ENCODE measurements around the gene SPON1. TPM values are rescaled to one million over a fixed set of nuclear protein-coding genes. Genes with fewer than 3 reads are reported as not detected.
"Not testable (repeated sequence)": the region's sequence is repeated elsewhere in the genome, so short reads cannot be mapped to it uniquely, and the experiment has no call there.

The SPON1 gene
- total RNA-seq, 2 donors from 2014 or later, result 4.8 to 7.3 TPM

GRCh38 chr11:14149683-14150082 lies 187.2 kb downstream of the SPON1 start:
- no peak overlapping the region for H3K4me3 Mint-ChIP-seq
- DNase-seq (no peak), ATAC-seq (no peak)
- peaks cover 5% of the 10 kb centered on the region for H3K4me1 Mint-ChIP-seq
- no peak overlapping the region for H3K27ac Mint-ChIP-seq
- peaks cover 4% of the 10 kb centered on the region for H3K9me3 ChIP-seq (ENCODE audit: control insufficient read depth, low read length, poor library complexity, severe bottlenecking)
- H3K36me3 Mint-ChIP-seq (ENCODE audit: low read depth), result no peaks in the 10 kb centered on the region
- H3K27me3 Mint-ChIP-seq, result no peaks in the 10 kb centered on the region

- no peak overlapping the region for H3K27ac Mint-ChIP-seq
These were observed 188.4 kb downstream of the SPON1 start for GRCh38 chr11:14150878-14151277.

GRCh38 chr11:14154103-14154502 lies 191.6 kb downstream of the SPON1 start:
- not testable (repeated sequence) for H3K27me3 Mint-ChIP-seq; ATAC-seq; DNase-seq; H3K27ac Mint-ChIP-seq; H3K4me1 Mint-ChIP-seq; H3K4me3 Mint-ChIP-seq; H3K36me3 Mint-ChIP-seq (ENCODE audit: low read depth); H3K9me3 ChIP-seq (ENCODE audit: control insufficient read depth, low read length, poor library complexity, severe bottlenecking)

More at GRCh38 chr11:14150878-14151277, 188.4 kb downstream of the SPON1 start:
- no peaks in the 10 kb centered on the region for H3K27me3 Mint-ChIP-seq
- H3K4me1 Mint-ChIP-seq, result peaks cover 5% of the 10 kb centered on the region
- no peak for DNase-seq
- peaks cover 4% of the 10 kb centered on the region for H3K9me3 ChIP-seq (ENCODE audit: control insufficient read depth, low read length, poor library complexity, severe bottlenecking)
- no peak overlapping the region for H3K4me3 Mint-ChIP-seq
- no peaks in the 10 kb centered on the region for H3K36me3 Mint-ChIP-seq (ENCODE audit: low read depth)
- no peak for ATAC-seq

GRCh38 chr11:14158393-14158792 lies 195.9 kb downstream of the SPON1 start:
- H3K9me3 ChIP-seq (ENCODE audit: control insufficient read depth, low read length, poor library complexity, severe bottlenecking), result peaks cover 4% of the 10 kb centered on the region
- Mint-ChIP-seq H3K4me3 (no peak overlapping the region), H3K36me3 (ENCODE audit: low read depth) (peaks cover 3% of the 10 kb centered on the region), H3K4me1 (no peaks in the 10 kb centered on the region), H3K27me3 (no peaks in the 10 kb centered on the region), H3K27ac (no peak overlapping the region)
- ATAC-seq (no peak), DNase-seq (no peak)

- Mint-ChIP-seq H3K4me3 (no peak overlapping the region), H3K27me3 (no peaks in the 10 kb centered on the region), H3K36me3 (ENCODE audit: low read depth) (no peaks in the 10 kb centered on the region), H3K27ac (no peak overlapping the region), H3K4me1 (no peaks in the 10 kb centered on the region)
- DNase-seq (no peak), ATAC-seq (no peak)
- H3K9me3 ChIP-seq (ENCODE audit: control insufficient read depth, low read length, poor library complexity, severe bottlenecking), result no peaks in the 10 kb centered on the region
These were observed 201.1 kb downstream of the SPON1 start for GRCh38 chr11:14163576-14163975.

GRCh38 chr11:14173679-14174078 lies 211.2 kb downstream of the SPON1 start:
- H3K9me3 ChIP-seq (ENCODE audit: control insufficient read depth, low read length, poor library complexity, severe bottlenecking); ATAC-seq; H3K36me3 Mint-ChIP-seq (ENCODE audit: low read depth); H3K4me3 Mint-ChIP-seq; H3K4me1 Mint-ChIP-seq; H3K27me3 Mint-ChIP-seq; H3K27ac Mint-ChIP-seq; DNase-seq: not testable (repeated sequence)

- H3K4me1 Mint-ChIP-seq, result peaks cover 12% of the 10 kb centered on the region
- peaks cover 4% of the 10 kb centered on the region for H3K36me3 Mint-ChIP-seq (ENCODE audit: low read depth)
- no peaks in the 10 kb centered on the region for H3K9me3 ChIP-seq (ENCODE audit: control insufficient read depth, low read length, poor library complexity, severe bottlenecking)
- H3K27ac Mint-ChIP-seq, result peak overlapping the region; percentile 57
- no peak for ATAC-seq
- no peaks in the 10 kb centered on the region for H3K27me3 Mint-ChIP-seq
- no peak for DNase-seq
- H3K4me3 Mint-ChIP-seq, result no peak overlapping the region
These were observed 216.7 kb downstream of the SPON1 start for GRCh38 chr11:14179116-14179820.

GRCh38 chr11:14181121-14181520 lies 218.6 kb downstream of the SPON1 start:
- H3K27me3 Mint-ChIP-seq, result no peaks in the 10 kb centered on the region
- ATAC-seq (no peak), DNase-seq (no peak)
- peaks cover 8% of the 10 kb centered on the region for H3K36me3 Mint-ChIP-seq (ENCODE audit: low read depth)
- H3K9me3 ChIP-seq (ENCODE audit: control insufficient read depth, low read length, poor library complexity, severe bottlenecking), result no peaks in the 10 kb centered on the region
- no peak overlapping the region for H3K27ac Mint-ChIP-seq
- H3K4me3 Mint-ChIP-seq, result no peak overlapping the region
- H3K4me1 Mint-ChIP-seq, result peaks cover 9% of the 10 kb centered on the region

- no peak overlapping the region for H3K27ac Mint-ChIP-seq
- H3K4me3 Mint-ChIP-seq, result no peak overlapping the region
- no peak for DNase-seq
- peaks cover 12% of the 10 kb centered on the region for H3K36me3 Mint-ChIP-seq (ENCODE audit: low read depth)
- no peaks in the 10 kb centered on the region for H3K9me3 ChIP-seq (ENCODE audit: control insufficient read depth, low read length, poor library complexity, severe bottlenecking)
- H3K27me3 Mint-ChIP-seq, result no peaks in the 10 kb centered on the region
- peaks cover 5% of the 10 kb centered on the region for H3K4me1 Mint-ChIP-seq
- ATAC-seq, result no peak
These were observed 220.4 kb downstream of the SPON1 start for GRCh38 chr11:14182833-14183364.

GRCh38 chr11:14184028-14184940 lies 221.8 kb downstream of the SPON1 start:
- Mint-ChIP-seq H3K36me3 (ENCODE audit: low read depth) (peaks cover 12% of the 10 kb centered on the region), H3K4me1 (peaks cover 4% of the 10 kb centered on the region), H3K27me3 (no peaks in the 10 kb centered on the region), H3K4me3 (no peak overlapping the region), H3K27ac (no peak overlapping the region)
- ATAC-seq (no peak), DNase-seq (no peak)
- H3K9me3 ChIP-seq (ENCODE audit: control insufficient read depth, low read length, poor library complexity, severe bottlenecking), result no peaks in the 10 kb centered on the region

GRCh38 chr11:14185461-14185860 lies 222.9 kb downstream of the SPON1 start:
- H3K27ac Mint-ChIP-seq, result no peak overlapping the region

GRCh38 chr11:14186046-14186775 lies 223.7 kb downstream of the SPON1 start:
- peaks cover 12% of the 10 kb centered on the region for H3K36me3 Mint-ChIP-seq (ENCODE audit: low read depth)
- DNase-seq, result no peak
- H3K27ac Mint-ChIP-seq, result peak overlapping the region; percentile 43
- no peaks in the 10 kb centered on the region for H3K27me3 Mint-ChIP-seq
- H3K4me1 Mint-ChIP-seq, result no peaks in the 10 kb centered on the region
- no peak overlapping the region for H3K4me3 Mint-ChIP-seq
- H3K9me3 ChIP-seq (ENCODE audit: control insufficient read depth, low read length, poor library complexity, severe bottlenecking), result no peaks in the 10 kb centered on the region
- no peak for ATAC-seq

More at GRCh38 chr11:14185461-14185860, 222.9 kb downstream of the SPON1 start:
- no peaks in the 10 kb centered on the region for H3K9me3 ChIP-seq (ENCODE audit: control insufficient read depth, low read length, poor library complexity, severe bottlenecking)
- DNase-seq, result no peak
- H3K4me3 Mint-ChIP-seq, result no peak overlapping the region
- no peaks in the 10 kb centered on the region for H3K27me3 Mint-ChIP-seq
- no peak for ATAC-seq
- H3K36me3 Mint-ChIP-seq (ENCODE audit: low read depth), result peaks cover 12% of the 10 kb centered on the region
- H3K4me1 Mint-ChIP-seq, result no peaks in the 10 kb centered on the region

GRCh38 chr11:14189874-14190273 lies 227.4 kb downstream of the SPON1 start:
- H3K36me3 Mint-ChIP-seq (ENCODE audit: low read depth), result peaks cover 14% of the 10 kb centered on the region
- H3K4me1 Mint-ChIP-seq, result no peaks in the 10 kb centered on the region
- no peaks in the 10 kb centered on the region for H3K9me3 ChIP-seq (ENCODE audit: control insufficient read depth, low read length, poor library complexity, severe bottlenecking)
- ATAC-seq (no peak), DNase-seq (no peak)
- no peaks in the 10 kb centered on the region for H3K27me3 Mint-ChIP-seq
- no peak overlapping the region for H3K4me3 Mint-ChIP-seq
- no peak overlapping the region for H3K27ac Mint-ChIP-seq
